ENCODE results near the gene RNF223. TPM values are rescaled to one million over a fixed set of nuclear protein-coding genes. Genes with fewer than 3 reads are reported as not detected.
"Not testable (repeated sequence)": the region's sequence is repeated elsewhere in the genome, so short reads cannot be mapped to it uniquely, and the experiment has no call there.

Gene RNF223
- polyA plus RNA-seq, 4 donors, result 0.15 to 0.45 (median 0.18) TPM; not detected in 1

DNA sequence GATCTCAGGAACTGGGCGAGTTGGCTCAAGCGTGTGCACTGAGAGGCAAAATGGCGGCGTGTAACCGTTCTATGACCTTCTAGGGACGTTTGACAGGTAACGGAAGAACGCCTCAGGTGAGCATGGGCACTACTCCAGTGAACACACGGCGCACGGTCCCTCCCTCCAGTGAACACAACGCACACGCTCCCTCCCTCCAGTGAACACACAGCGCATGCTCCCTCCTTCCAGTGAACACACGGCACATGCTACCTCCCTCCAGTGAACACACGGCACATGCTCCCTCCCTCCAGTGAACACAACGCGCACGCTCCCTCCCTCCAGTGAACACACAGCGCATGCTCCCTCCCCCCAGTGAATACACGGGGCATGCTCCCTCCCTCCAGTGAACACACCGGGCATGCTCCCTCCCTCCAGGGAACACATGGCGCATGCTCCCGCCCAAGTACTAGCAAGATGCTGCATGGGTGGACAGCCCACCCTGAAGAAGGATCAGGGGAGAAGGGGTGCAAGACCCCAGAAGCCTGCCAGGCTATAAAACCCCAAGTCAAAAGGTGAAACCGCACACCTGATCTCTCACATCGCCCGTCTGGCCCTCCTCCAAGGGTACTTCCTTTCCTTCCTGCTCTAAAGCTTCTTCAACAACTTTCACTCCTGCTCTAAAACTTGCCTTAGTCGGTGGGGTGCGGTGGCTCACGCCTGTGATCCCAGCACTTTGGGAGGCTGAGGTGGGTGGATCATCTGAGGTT lies 38.3 kb upstream of the RNF223 start:
- no peaks in the 10 kb centered on the region for H3K4me1 ChIP-seq (ENCODE audit: control insufficient read depth in 3 of 3, insufficient read depth in 2 of 3, low read depth in 1 of 3, low read length in 2 of 3)
- peaks cover 0 to 28% (median 0%) of the 10 kb centered on the region in 3 donors for H3K36me3 ChIP-seq (ENCODE audit: control insufficient read depth in 3 of 3, insufficient read depth in 2 of 3, low read depth in 1 of 3, low read length in 3 of 3)
- H3K27ac ChIP-seq (ENCODE audit: low read depth in 1 of 3, low read length in 2 of 3), result no peak overlapping the region
- H3K9me3 ChIP-seq (ENCODE audit: control insufficient read depth in 2 of 2, insufficient read depth in 1 of 2, low read depth in 1 of 2, low read length in 1 of 2), result peaks cover 0 to 29% of the 10 kb centered on the region in 2 donors
- no peak for DNase-seq
- H3K27me3 ChIP-seq (ENCODE audit: control insufficient read depth in 3 of 3, insufficient read depth in 3 of 3, low read length in 3 of 3), result peaks cover 0 to 3% (median 0%) of the 10 kb centered on the region in 3 donors
- H3K4me3 ChIP-seq (ENCODE audit: low read depth in 1 of 3, low read length in 3 of 3), result no peak overlapping the region
- FAIRE-seq, result no peak
- WGBS, 3 donors, result 96 to 98% (median 97%) methylated on average over 28 to 30 of the region's 30 CpGs

DNA sequence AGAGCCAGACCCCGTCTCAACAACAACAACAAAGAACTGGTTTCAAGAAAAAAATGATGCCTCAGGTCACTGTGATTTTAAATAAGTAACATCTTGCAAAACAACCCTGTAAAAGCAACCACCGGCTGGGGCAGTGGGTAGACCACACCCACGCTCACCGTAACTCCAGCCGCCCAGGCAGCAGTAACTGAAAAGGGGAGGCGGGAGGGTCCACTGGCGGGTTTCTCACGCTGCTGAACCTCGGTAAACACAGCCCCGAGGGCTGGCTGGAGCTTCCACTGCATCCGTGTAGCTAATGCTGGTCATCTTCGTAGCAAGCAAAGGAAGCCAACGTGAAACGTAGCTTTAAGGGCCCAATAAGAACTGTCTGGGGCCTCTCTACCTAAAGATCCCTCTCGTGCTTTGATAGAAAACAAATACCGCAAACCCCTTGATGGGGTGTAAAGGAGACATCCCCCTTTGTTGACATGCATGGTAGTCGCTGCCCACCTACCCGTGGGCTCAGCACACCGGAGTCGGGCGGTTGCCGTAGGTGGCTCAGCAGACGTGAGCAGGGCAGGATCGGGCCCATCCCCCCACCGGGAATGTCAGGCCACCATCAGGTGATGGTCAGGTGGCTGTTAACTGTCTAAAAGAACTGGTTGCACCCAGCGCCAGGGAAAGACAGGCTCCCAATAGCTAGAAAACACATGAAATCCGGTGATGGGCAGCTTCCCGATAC lies 37.6 kb upstream of the RNF223 start:
- WGBS, 3 donors, result 96% methylated on average over 28 of the region's 28 CpGs
- Histone ChIP-seq H3K36me3 (ENCODE audit: control insufficient read depth in 3 of 3, insufficient read depth in 2 of 3, low read depth in 1 of 3, low read length in 3 of 3) (peaks cover 0 to 28% (median 0%) of the 10 kb centered on the region in 3 donors), H3K27me3 (ENCODE audit: control insufficient read depth in 3 of 3, insufficient read depth in 3 of 3, low read length in 3 of 3) (no peaks in the 10 kb centered on the region), H3K4me3 (ENCODE audit: low read depth in 1 of 3, low read length in 3 of 3) (no peak overlapping the region), H3K9me3 (ENCODE audit: control insufficient read depth in 2 of 2, insufficient read depth in 1 of 2, low read depth in 1 of 2, low read length in 1 of 2) (peaks cover 0 to 34% of the 10 kb centered on the region in 2 donors), H3K4me1 (ENCODE audit: control insufficient read depth in 3 of 3, insufficient read depth in 2 of 3, low read depth in 1 of 3, low read length in 2 of 3) (no peaks in the 10 kb centered on the region), H3K27ac (ENCODE audit: low read depth in 1 of 3, low read length in 2 of 3) (no peak overlapping the region)
- FAIRE-seq (no peak), DNase-seq (no peak)

DNA sequence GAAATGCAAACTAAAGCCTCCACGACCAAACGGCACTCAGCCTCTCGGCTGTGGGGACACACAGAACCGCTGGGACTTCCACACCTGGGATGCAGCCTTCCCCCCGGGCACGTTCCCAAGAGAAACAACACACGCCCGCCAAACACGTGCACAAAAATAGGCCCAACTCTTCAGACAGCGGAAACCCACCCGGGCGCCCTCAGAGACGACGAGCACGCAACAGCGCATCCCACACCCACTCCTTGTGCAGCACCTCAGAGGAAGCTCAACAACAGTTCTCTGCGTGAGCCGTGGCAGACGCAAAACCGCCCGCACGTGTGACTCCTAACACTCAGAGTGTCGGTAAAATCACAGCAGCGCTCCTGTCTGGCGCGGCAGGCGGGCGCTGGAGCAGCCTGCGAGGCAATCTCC lies 36.5 kb upstream of the RNF223 start:
- H3K27me3 ChIP-seq (ENCODE audit: control insufficient read depth in 3 of 3, insufficient read depth in 3 of 3, low read length in 3 of 3), result no peaks in the 10 kb centered on the region
- 94 to 95% (median 94%) methylated on average over 29 of the region's 29 CpGs for WGBS, 3 donors
- DNase-seq (no peak), FAIRE-seq (no peak)
- peaks cover 0 to 28% (median 0%) of the 10 kb centered on the region in 3 donors for H3K36me3 ChIP-seq (ENCODE audit: control insufficient read depth in 3 of 3, insufficient read depth in 2 of 3, low read depth in 1 of 3, low read length in 3 of 3)
- peaks cover 0 to 37% of the 10 kb centered on the region in 2 donors for H3K9me3 ChIP-seq (ENCODE audit: control insufficient read depth in 2 of 2, insufficient read depth in 1 of 2, low read depth in 1 of 2, low read length in 1 of 2)
- H3K27ac ChIP-seq (ENCODE audit: low read depth in 1 of 3, low read length in 2 of 3), result no peak overlapping the region
- H3K4me1 ChIP-seq (ENCODE audit: control insufficient read depth in 3 of 3, insufficient read depth in 2 of 3, low read depth in 1 of 3, low read length in 2 of 3), result no peaks in the 10 kb centered on the region
- H3K4me3 ChIP-seq (ENCODE audit: low read depth in 1 of 3, low read length in 3 of 3), result no peak overlapping the region

DNA sequence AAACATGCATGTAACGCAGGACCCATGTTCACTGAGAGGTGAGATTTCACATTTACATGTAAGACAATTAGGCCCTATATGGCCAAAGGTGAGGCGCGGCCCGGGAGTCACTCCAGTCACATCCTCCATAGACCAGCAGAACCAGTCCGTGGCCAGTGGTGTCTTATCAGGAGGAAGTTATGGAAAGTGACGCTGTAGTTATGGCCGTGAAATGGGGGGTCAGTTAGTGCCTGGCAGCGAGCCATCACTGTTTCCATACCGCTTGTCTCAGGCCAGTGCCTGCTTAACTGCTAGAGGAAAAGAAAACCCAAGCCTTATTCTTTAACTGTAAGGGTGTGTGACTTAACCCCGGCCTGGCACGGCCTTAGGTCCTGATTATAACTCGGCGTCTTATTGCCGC lies 35.6 kb upstream of the RNF223 start:
- no peak for FAIRE-seq
- 74 to 82% (median 81%) methylated on average over 14 of the region's 14 CpGs for WGBS, 3 donors

DNA sequence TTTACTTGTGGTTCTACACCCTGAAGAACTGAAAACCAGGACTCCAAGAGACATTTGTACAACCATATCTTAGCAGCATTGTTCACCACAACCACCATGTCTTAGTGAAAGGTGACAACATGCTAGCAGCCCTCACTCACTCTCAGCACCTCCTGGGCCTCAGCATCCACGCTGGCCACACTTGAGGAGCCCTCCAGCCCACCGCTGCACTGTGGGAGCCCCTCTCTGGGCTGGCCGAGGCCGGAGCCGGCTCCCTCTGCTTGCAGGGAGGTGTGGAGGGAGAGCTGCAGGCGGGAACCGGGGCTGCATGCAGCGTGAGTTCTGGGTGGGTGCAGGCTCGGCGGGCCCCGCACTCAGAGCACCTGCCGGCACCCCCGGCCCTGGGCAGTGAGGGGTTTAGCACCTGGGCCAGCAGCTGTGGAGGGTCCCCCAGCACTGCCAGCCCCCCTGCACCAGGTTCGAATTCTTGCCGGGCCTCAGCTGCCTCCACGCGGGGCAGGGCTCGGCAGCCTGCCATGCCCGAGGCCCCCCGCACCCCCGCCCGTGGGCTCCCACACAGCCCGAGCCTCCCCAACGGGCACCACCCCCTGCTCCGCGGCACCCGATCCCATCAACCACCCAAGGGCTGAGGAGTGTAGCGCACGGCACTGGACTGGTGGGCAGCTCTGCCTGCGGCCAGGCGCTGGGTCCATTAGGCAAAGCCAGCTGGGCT lies 32.6 kb upstream of the RNF223 start:
- H3K4me3 ChIP-seq (ENCODE audit: low read depth in 1 of 3, low read length in 3 of 3), result no peak overlapping the region
- no peak overlapping the region for H3K27ac ChIP-seq (ENCODE audit: low read depth in 1 of 3, low read length in 2 of 3)
- no peaks in the 10 kb centered on the region for H3K27me3 ChIP-seq (ENCODE audit: control insufficient read depth in 3 of 3, insufficient read depth in 3 of 3, low read length in 3 of 3)
- peaks cover 0 to 8% of the 10 kb centered on the region in 2 donors for H3K9me3 ChIP-seq (ENCODE audit: control insufficient read depth in 2 of 2, insufficient read depth in 1 of 2, low read depth in 1 of 2, low read length in 1 of 2)
- DNase-seq, result no peak
- WGBS, 3 donors, result 96 to 98% (median 97%) methylated on average over 30 to 31 of the region's 31 CpGs
- peaks cover 0 to 14% (median 0%) of the 10 kb centered on the region in 3 donors for H3K36me3 ChIP-seq (ENCODE audit: control insufficient read depth in 3 of 3, insufficient read depth in 2 of 3, low read depth in 1 of 3, low read length in 3 of 3)
- FAIRE-seq, result no peak
- H3K4me1 ChIP-seq (ENCODE audit: control insufficient read depth in 3 of 3, insufficient read depth in 2 of 3, low read depth in 1 of 3, low read length in 2 of 3), result no peaks in the 10 kb centered on the region

More for the DNA sequence above, 35.6 kb upstream of the RNF223 start:
- Histone ChIP-seq H3K4me3 (ENCODE audit: low read depth in 1 of 3, low read length in 3 of 3) (no peak overlapping the region), H3K27ac (ENCODE audit: low read depth in 1 of 3, low read length in 2 of 3) (no peak overlapping the region), H3K27me3 (ENCODE audit: control insufficient read depth in 3 of 3, insufficient read depth in 3 of 3, low read length in 3 of 3) (no peaks in the 10 kb centered on the region), H3K9me3 (ENCODE audit: control insufficient read depth in 2 of 2, insufficient read depth in 1 of 2, low read depth in 1 of 2, low read length in 1 of 2) (peaks cover 0 to 37% of the 10 kb centered on the region in 2 donors), H3K4me1 (ENCODE audit: control insufficient read depth in 3 of 3, insufficient read depth in 2 of 3, low read depth in 1 of 3, low read length in 2 of 3) (no peaks in the 10 kb centered on the region), H3K36me3 (ENCODE audit: control insufficient read depth in 3 of 3, insufficient read depth in 2 of 3, low read depth in 1 of 3, low read length in 3 of 3) (peaks cover 0 to 29% (median 0%) of the 10 kb centered on the region in 3 donors)
- no peak for DNase-seq

DNA sequence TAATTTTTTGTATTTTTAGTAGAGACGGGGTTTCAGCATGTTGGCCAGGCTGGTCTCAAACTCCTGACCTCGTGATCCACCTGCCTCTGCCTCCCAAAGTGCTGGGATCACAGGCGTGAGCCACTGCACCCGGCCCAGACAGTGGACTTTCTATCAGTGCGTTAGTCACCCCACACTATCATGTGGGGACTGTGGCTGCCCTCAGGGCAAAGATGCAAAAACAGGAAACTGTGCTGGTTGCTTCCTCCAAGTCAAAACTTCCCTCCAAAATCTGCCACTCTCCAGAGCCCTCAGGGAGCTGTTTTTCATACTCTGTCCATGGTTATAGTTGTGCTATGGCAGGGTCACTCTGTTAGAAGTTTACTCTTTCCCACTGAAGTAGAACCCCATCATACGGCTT lies 30.0 kb upstream of the RNF223 start:
- 70 to 81% (median 78%) methylated on average over 6 of the region's 6 CpGs for WGBS, 3 donors
- not testable (repeated sequence) for H3K27me3 ChIP-seq (ENCODE audit: control insufficient read depth in 3 of 3, insufficient read depth in 3 of 3, low read length in 3 of 3)

DNA sequence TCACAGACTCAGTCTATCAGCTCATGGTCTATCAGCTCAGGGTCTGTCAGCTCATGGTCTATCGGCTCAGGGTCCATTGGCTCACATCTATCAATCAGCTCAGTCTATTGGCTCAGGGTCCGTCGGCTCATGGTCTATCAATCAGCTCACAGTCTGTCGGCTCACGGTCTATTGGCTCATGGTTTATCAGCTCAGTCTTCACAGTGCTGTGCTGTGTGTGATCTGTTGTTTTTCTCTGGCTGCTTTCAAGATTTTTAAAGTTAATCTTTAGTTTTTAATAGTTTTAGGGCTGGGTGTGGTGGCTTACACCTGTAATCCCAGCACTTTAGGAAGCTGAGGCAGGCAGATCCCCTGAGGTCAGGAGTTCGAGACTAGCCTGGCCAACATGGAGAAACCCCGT lies 27.4 kb upstream of the RNF223 start:
- DNase-seq (no peak), FAIRE-seq (no peak)
- Histone ChIP-seq H3K36me3 (ENCODE audit: control insufficient read depth in 3 of 3, insufficient read depth in 2 of 3, low read depth in 1 of 3, low read length in 3 of 3) (peaks cover 0 to 5% (median 0%) of the 10 kb centered on the region in 3 donors), H3K4me1 (ENCODE audit: control insufficient read depth in 3 of 3, insufficient read depth in 2 of 3, low read depth in 1 of 3, low read length in 2 of 3) (no peaks in the 10 kb centered on the region), H3K27ac (ENCODE audit: low read depth in 1 of 3, low read length in 2 of 3) (no peak overlapping the region), H3K9me3 (ENCODE audit: control insufficient read depth in 2 of 2, insufficient read depth in 1 of 2, low read depth in 1 of 2, low read length in 1 of 2) (peaks cover 0 to 11% of the 10 kb centered on the region in 2 donors), H3K4me3 (ENCODE audit: low read depth in 1 of 3, low read length in 3 of 3) (no peak overlapping the region), H3K27me3 (ENCODE audit: control insufficient read depth in 3 of 3, insufficient read depth in 3 of 3, low read length in 3 of 3) (no peaks in the 10 kb centered on the region)
- WGBS, 3 donors, result 77 to 93% (median 82%) methylated on average over 7 of the region's 7 CpGs

More for the DNA sequence above, 30.0 kb upstream of the RNF223 start:
- not testable (repeated sequence) for H3K4me1 ChIP-seq (ENCODE audit: control insufficient read depth in 3 of 3, insufficient read depth in 2 of 3, low read depth in 1 of 3, low read length in 2 of 3); H3K36me3 ChIP-seq (ENCODE audit: control insufficient read depth in 3 of 3, insufficient read depth in 2 of 3, low read depth in 1 of 3, low read length in 3 of 3); H3K4me3 ChIP-seq (ENCODE audit: low read depth in 1 of 3, low read length in 3 of 3); FAIRE-seq; DNase-seq; H3K27ac ChIP-seq (ENCODE audit: low read depth in 1 of 3, low read length in 2 of 3)
- H3K9me3 ChIP-seq (ENCODE audit: control insufficient read depth in 2 of 2, insufficient read depth in 1 of 2, low read depth in 1 of 2, low read length in 1 of 2), result peaks cover 0 to 14% of the 10 kb centered on the region in 2 donors

DNA sequence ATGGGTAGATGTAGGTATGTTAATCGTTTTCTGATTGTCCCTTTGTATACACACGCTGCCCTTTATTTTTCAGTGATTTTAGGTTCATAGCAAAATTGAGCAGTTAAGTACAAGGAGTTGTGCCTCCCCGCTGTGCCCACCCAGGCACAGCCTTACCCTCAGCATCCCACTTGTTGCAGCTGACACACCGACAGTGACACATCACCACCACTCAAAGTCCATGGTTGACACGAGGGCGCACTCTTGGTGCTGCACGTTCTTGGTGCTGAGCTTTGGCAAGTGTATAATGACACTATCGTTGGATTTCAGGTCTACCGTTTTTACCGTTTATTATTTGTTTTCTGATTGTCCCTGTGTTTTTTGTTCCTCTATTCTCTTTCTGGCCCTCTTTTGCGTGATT lies 26.2 kb upstream of the RNF223 start:
- Histone ChIP-seq H3K4me1 (ENCODE audit: control insufficient read depth in 3 of 3, insufficient read depth in 2 of 3, low read depth in 1 of 3, low read length in 2 of 3) (no peaks in the 10 kb centered on the region), H3K9me3 (ENCODE audit: control insufficient read depth in 2 of 2, insufficient read depth in 1 of 2, low read depth in 1 of 2, low read length in 1 of 2) (peaks cover 0 to 9% of the 10 kb centered on the region in 2 donors), H3K27ac (ENCODE audit: low read depth in 1 of 3, low read length in 2 of 3) (no peak overlapping the region), H3K4me3 (ENCODE audit: low read depth in 1 of 3, low read length in 3 of 3) (no peak overlapping the region), H3K27me3 (ENCODE audit: control insufficient read depth in 3 of 3, insufficient read depth in 3 of 3, low read length in 3 of 3) (no peaks in the 10 kb centered on the region), H3K36me3 (ENCODE audit: control insufficient read depth in 3 of 3, insufficient read depth in 2 of 3, low read depth in 1 of 3, low read length in 3 of 3) (peaks cover 0 to 5% (median 0%) of the 10 kb centered on the region in 3 donors)
- FAIRE-seq (no peak), DNase-seq (no peak)
- WGBS, 3 donors, result 97 to 98% (median 97%) methylated on average over 11 of the region's 11 CpGs

Data from small intestine (tissue), 7 donors.